Astrocyte (in vitro differentiated cells and primary cell): ENCODE measurements around the gene SRSF8. TPM values are rescaled to one million over a fixed set of nuclear protein-coding genes. Genes with fewer than 3 reads are reported as not detected.

Experiments
- DNase-seq: peaks from one replicate; pipeline ENCODE4 v3.0.0-alpha.2; 2010; ENCODE audit warnings: low read depth
- FAIRE-seq: peaks from 2 replicates; lab custom pipeline; 2011; peaks lifted over from hg19 to GRCh38; lab: Jason Lieb, UNC
- H2AFZ ChIP-seq: 2 replicates; pipeline ENCODE4 v1.6.0; 2012; ENCODE audit warnings: low read depth, low read length, inconsistent platforms
- H3K27ac ChIP-seq: 2 replicates; pipeline ENCODE4 v1.5.1; 2011; ENCODE audit warnings: low read depth, low read length, inconsistent platforms
- H3K27me3 ChIP-seq: 2 replicates; pipeline ENCODE4 v1.6.0; 2011; ENCODE audit warnings: low read length, inconsistent platforms; ENCODE audit not compliant: insufficient read depth
- H3K36me3 ChIP-seq: 2 replicates; pipeline ENCODE4 v1.5.1; 2011; ENCODE audit warnings: low read length, inconsistent platforms; ENCODE audit not compliant: insufficient read depth
- H3K4me1 ChIP-seq: 2 replicates; pipeline ENCODE4 v1.5.1; 2011; ENCODE audit warnings: low read length, inconsistent platforms; ENCODE audit not compliant: insufficient read depth
- H3K4me2 ChIP-seq: 2 replicates; pipeline ENCODE4 v1.6.0; 2012; ENCODE audit warnings: low read length, inconsistent platforms
- H3K4me3 ChIP-seq: 2 replicates; pipeline ENCODE4 v1.5.1; 2011; ENCODE audit warnings: low read depth, mild to moderate bottlenecking, low read length, inconsistent platforms; ENCODE audit not compliant: insufficient read depth
- H3K79me2 ChIP-seq: 2 replicates; pipeline ENCODE4 v1.6.0; 2012; ENCODE audit warnings: mild to moderate bottlenecking, low read length, inconsistent platforms; ENCODE audit not compliant: insufficient read depth
- H3K9ac ChIP-seq: 2 replicates; pipeline ENCODE4 v1.6.0; 2012; ENCODE audit warnings: mild to moderate bottlenecking, low read length, inconsistent platforms
- H3K9me3 ChIP-seq: 2 replicates; pipeline ENCODE4 v1.5.1; 2012; ENCODE audit warnings: low read depth, mild to moderate bottlenecking, low read length, inconsistent platforms; ENCODE audit not compliant: insufficient read depth
- H4K20me1 ChIP-seq: 2 replicates; pipeline ENCODE4 v1.6.0; 2012; ENCODE audit warnings: low read length, inconsistent platforms; ENCODE audit not compliant: insufficient read depth
- H3K27ac Mint-ChIP-seq: one replicate; pipeline ENCODE4 v1.8.0; 2021; ENCODE audit warnings: mild to moderate bottlenecking, mixed read lengths; ENCODE audit not compliant: unreplicated experiment
- H3K27me3 Mint-ChIP-seq: one replicate; pipeline ENCODE4 v1.8.0; 2021; ENCODE audit warnings: low read depth, mixed read lengths; ENCODE audit not compliant: unreplicated experiment
- H3K36me3 Mint-ChIP-seq: one replicate; pipeline ENCODE4 v1.8.0; 2021; ENCODE audit warnings: low read depth, mixed read lengths; ENCODE audit not compliant: unreplicated experiment
- H3K4me1 Mint-ChIP-seq: one replicate; pipeline ENCODE4 v1.8.0; 2021; ENCODE audit warnings: low read depth, mixed read lengths; ENCODE audit not compliant: unreplicated experiment
- H3K4me3 Mint-ChIP-seq: one replicate; pipeline ENCODE4 v1.8.0; 2021; ENCODE audit warnings: mild to moderate bottlenecking, moderate library complexity, mixed read lengths; ENCODE audit not compliant: unreplicated experiment
- H3K9me3 Mint-ChIP-seq: one replicate; pipeline ENCODE4 v1.8.0; 2021; ENCODE audit warnings: mild to moderate bottlenecking, mixed read lengths; ENCODE audit not compliant: unreplicated experiment
- EZH2 ChIP-seq: IDR thresholded peaks from 2 replicates; pipeline ENCODE4 v1.6.1; 2012; ENCODE audit warnings: mild to moderate bottlenecking, low read length, inconsistent platforms; ENCODE audit not compliant: insufficient read depth
- total RNA-seq: library from RNA; stranded (reverse); gene quantifications from 2 replicates; pipeline ENCODE4 v1.2.1, GENCODE V29; 2021
- TF ChIP-seq, protein P1 (sequence below): IDR thresholded peaks from 2 replicates; pipeline ENCODE4 v1.5.1; 2011; ENCODE audit warnings: low read depth, mild to moderate bottlenecking, inconsistent platforms, low read length, moderate library complexity; ENCODE audit not compliant: insufficient read depth

The SRSF8 gene
- total RNA-seq, 1 donor from 2014 or later: 47.5 TPM

DNA sequence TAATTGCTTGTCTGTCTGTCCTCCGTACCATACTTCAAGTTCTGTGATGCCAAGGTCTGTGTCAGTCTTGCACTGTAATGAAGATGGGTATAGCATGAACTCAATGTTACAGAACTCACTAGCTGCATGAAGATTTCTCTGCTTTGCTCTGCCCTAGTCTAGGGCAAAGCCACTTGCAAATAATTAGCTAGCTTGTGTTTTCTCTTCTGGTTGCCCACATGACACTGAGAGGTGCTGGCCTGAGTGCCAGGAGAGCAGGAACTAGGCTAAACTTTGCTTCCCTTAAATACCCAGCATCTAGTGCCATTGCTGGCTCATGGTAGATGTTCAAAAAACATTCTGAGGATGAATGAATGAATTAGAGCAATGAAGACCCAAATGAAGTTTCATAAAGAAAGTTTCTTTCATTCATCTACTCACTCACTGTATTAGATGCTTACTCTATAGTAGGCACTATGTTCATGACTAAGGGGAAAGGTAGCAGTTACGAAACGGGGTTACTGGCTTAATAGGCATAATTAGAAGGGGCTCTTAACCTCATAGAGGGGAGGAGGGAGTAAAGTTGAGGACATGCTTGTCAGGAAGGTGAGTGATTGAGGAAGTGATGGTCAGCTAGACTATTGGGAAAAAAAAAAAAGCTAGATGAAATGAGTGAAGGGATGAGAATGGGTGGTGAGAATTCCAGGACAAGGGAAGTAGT, 18.5 kb downstream of the SRSF8 start:
- FAIRE-seq (no peak), DNase-seq (no peak)
- no peaks in the 10 kb centered on the region for H3K9me3 ChIP-seq
- peaks cover 28% of the 10 kb centered on the region for H3K4me1 Mint-ChIP-seq
- no peaks in the 10 kb centered on the region for H3K27me3 ChIP-seq
- H3K36me3 Mint-ChIP-seq: no peaks in the 10 kb centered on the region
- H3K79me2 ChIP-seq: no peaks in the 10 kb centered on the region
- H4K20me1 ChIP-seq: no peaks in the 10 kb centered on the region
- no peak overlapping the region for H3K4me3 Mint-ChIP-seq
- H3K27ac Mint-ChIP-seq: no peak overlapping the region
- H3K9ac ChIP-seq: no peak overlapping the region
- no peak overlapping the region for H2AFZ ChIP-seq
- peaks cover 12% of the 10 kb centered on the region for H3K4me1 ChIP-seq
- H3K36me3 ChIP-seq: no peaks in the 10 kb centered on the region
- no peak overlapping the region for H3K4me3 ChIP-seq
- H3K9me3 Mint-ChIP-seq: no peaks in the 10 kb centered on the region
- H3K27ac ChIP-seq: no peak overlapping the region
- H3K27me3 Mint-ChIP-seq: peaks cover 7% of the 10 kb centered on the region
- H3K4me2 ChIP-seq: peak overlapping the region; percentile 36
- TF ChIP-seq EZH2: no peak
- TF ChIP-seq, protein P1, sequence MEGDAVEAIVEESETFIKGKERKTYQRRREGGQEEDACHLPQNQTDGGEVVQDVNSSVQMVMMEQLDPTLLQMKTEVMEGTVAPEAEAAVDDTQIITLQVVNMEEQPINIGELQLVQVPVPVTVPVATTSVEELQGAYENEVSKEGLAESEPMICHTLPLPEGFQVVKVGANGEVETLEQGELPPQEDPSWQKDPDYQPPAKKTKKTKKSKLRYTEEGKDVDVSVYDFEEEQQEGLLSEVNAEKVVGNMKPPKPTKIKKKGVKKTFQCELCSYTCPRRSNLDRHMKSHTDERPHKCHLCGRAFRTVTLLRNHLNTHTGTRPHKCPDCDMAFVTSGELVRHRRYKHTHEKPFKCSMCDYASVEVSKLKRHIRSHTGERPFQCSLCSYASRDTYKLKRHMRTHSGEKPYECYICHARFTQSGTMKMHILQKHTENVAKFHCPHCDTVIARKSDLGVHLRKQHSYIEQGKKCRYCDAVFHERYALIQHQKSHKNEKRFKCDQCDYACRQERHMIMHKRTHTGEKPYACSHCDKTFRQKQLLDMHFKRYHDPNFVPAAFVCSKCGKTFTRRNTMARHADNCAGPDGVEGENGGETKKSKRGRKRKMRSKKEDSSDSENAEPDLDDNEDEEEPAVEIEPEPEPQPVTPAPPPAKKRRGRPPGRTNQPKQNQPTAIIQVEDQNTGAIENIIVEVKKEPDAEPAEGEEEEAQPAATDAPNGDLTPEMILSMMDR: no peak

DNA sequence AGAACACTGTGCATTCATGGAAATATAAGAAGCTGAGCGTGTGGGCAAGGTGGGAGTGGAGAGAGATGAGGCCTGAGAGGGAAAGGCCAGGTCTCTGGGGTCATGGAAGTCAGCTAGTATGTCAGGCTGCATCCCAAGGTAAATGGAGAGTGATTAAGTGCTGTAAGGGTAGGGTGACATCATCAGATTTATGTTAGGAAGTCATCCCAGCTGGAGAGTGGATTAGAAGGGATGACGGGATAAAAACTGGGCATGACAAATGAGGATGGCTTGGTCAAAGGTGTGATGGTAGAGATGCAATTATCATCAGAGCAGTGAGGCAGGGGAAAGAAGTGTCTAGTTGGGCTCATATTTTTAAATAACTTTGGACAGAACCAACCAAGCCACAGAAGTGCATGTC, 19.4 kb downstream of the SRSF8 start:
- no peaks in the 10 kb centered on the region for H3K9me3 ChIP-seq
- no peak overlapping the region for H3K4me3 Mint-ChIP-seq
- H3K36me3 ChIP-seq: no peaks in the 10 kb centered on the region
- no peak overlapping the region for H3K27ac ChIP-seq
- no peak for TF ChIP-seq EZH2
- TF ChIP-seq, protein P1: no peak
- H3K4me1 ChIP-seq: peaks cover 19% of the 10 kb centered on the region
- H3K79me2 ChIP-seq: peaks cover 3% of the 10 kb centered on the region
- no peak overlapping the region for H3K4me3 ChIP-seq
- no peak overlapping the region for H3K4me2 ChIP-seq
- no peak overlapping the region for H2AFZ ChIP-seq
- no peaks in the 10 kb centered on the region for H3K9me3 Mint-ChIP-seq
- no peaks in the 10 kb centered on the region for H3K27me3 ChIP-seq
- H3K36me3 Mint-ChIP-seq: no peaks in the 10 kb centered on the region
- H4K20me1 ChIP-seq: no peaks in the 10 kb centered on the region
- no peak for DNase-seq
- H3K9ac ChIP-seq: no peak overlapping the region
- peaks cover 30% of the 10 kb centered on the region for H3K4me1 Mint-ChIP-seq
- no peak overlapping the region for H3K27ac Mint-ChIP-seq
- peaks cover 7% of the 10 kb centered on the region for H3K27me3 Mint-ChIP-seq
- FAIRE-seq: no peak
